Stimulated activated CD8-positive, alpha-beta memory T cell treated with anti-CD3 and anti-CD28 coated beads, Interleukin-15, amount 100 ng/mL, for 48 hours (primary cell): ENCODE data around the gene AOC2.

Experiments used
- DNase-seq, 2 donors: peaks; one replicate each; pipeline ENCODE4 v3.0.0-alpha.2; 2020; ENCODE audit warnings: low read depth in 2 of 2

AOC2 gene

GRCh38 chr17:42844271-42844670 lies at the start of gene AOC2:
TSS of gene AOC2 (plus strand) at chr17:42844580. CDS start at chr17:42844627, 47 bp downstream.
- DNase-seq, result no peak

- no peak for DNase-seq
These were observed 49.3 kb upstream of the AOC2 start for GRCh38 chr17:42795061-42795460.

DNA sequence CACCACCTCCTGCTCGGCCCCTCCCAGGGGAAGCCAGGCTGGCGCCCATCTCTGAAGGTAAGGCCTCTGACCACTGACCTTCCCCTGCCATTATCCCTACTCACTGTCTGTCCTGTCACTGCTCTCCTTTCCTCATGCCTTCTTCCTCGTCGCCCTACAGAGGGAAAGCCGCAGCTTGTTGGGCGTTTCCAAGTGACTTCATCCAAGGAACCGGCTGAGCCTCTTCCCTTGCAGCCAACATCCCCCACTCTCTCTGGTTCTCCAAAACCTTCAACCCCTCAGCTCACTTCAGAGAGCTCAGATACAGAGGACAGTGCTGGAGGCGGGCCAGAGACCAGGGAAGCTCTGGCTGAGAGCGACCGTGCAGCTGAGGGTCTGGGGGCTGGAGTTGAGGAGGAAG lies 48.9 kb upstream of the AOC2 start:
- DNase-seq, result no peak

DNA sequence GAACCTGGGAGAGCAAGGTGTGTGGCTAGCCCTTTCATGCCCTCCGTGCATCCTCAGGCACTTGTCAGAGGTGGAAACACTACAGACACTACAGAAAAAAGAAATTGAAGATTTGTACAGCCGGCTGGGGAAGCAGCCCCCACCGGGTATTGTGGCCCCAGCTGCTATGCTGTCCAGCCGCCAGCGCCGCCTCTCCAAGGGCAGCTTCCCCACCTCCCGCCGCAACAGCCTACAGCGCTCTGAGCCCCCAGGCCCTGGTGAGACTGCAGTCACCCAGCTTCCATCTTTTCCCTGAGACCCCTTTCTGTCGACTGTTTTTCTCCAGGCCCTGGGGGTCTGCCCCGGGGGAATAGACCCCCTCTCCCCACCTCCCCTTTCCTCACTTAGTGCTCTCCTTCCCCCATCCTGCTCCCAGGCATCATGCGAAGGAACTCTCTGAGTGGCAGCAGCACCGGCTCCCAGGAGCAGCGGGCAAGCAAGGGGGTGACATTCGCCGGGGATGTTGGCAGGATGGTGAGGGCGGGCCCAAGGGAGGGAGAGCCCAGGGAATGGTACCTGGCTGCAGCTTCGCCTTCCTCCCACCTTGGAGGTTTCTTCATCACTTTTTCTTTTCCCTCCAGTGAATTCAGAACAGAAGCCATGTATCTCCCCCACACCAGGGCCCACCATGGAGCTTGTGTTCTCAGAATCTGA lies 48.2 kb upstream of the AOC2 start:
- DNase-seq, result no peak

DNA sequence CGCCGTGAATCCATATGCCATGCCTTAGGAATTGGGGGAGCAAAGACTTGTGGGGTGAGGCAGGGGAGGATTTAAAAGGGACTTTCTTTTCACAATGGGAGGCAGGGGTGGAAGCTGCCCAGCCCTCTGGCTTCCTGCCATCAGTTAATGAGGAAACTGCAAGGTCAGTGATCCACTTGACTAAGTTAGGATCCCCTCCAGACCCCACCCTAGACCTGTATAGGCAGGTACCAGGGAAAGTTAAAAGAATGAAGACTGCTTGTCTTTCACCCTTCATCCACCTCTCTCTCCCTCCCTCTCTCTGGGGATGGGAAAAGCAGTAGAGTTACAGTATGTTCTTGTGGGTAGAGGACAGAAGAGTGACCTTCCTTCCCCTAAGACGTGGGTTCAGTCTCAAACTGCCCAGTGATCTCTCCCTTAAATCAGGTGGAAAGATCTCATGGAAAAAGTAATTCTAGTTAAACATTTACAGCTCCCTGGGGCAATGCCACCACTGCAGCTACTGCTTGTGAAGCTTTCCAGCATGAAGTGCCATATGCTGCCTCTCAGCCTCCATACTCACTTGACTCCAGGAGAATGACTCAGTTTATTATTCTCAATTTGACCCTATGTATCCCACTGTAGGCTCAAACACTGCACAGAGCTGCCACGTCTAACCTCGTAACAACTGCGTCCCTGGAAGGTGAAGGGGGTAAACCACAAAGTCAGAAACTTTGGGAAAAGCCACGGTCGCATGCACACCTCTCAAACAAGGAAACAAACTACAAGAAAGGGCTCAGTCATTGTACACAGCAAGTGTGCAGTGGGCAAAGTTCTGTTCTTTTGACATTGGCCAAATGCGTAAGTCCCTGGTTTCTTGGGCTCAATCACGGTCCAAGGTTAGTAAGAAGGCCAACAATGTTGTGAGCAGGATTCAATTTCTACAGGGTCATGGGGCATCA lies 47.0 kb upstream of the AOC2 start:
- DNase-seq, result no peak

GRCh38 chr17:42798011-42798382 lies 46.4 kb upstream of the AOC2 start:
- DNase-seq, result no peak

DNA sequence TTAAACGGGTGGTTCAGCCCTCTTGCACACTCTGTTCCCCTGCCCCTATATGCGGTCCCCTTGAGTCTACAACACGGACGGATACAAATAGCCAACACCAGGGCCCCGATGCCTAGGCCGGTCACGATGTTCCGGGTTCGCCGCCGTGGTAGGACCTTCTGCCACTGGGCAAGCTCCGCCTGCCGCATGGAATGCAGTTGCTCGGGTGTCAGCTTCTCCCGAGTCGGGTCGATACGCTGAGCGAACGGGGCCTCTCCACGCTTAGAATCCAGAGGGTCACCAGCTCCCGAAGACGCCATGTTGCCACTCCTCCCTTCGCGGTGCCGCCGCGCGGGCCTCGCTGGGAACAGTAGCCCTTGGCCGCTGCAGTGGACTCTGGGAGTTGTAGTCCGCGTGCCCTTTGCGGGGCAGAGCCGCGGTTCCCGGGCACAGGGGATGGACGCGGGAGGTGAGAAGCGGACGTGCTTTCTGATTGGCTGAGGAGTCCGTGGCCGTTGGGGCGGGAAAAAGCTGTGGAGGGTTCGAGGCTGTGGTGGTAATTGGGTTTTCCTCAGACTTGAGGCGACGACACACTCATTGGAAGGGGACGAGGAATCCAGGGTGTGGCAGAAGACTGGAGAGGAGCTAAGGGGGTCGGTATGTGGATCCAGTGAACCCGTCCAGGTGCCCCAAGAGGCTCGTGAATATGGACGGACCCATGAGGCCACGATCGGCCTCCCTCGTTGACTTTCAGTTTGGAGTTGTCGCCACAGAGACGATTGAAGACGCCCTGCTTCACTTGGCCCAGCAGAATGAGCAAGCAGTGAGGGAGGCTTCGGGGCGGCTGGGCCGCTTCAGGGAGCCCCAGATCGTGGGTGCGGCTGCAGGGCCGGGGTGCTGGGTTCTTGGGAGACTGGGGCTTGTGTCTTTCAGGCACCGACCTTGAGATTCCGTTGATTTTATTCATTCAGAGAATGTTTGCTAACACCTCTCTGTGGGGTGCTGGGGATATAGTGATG lies 45.7 kb upstream of the AOC2 start, which contains the start of the genes CNTD1 and COA3:
Gene CNTD1, plus strand, starts transcription at position 479 of the 998 bp plus-strand sequence. Its CDS starts 207 bp downstream, at position 686.
Gene COA3, minus strand, starts transcription at position 322 of the 998 bp plus-strand sequence. Its CDS starts 23 bp downstream, at position 299.
- DNase-seq, result peak; percentile 74 to 79

- no peak for DNase-seq
These were observed 41.1 kb upstream of the AOC2 start for GRCh38 chr17:42803074-42803883.

DNA sequence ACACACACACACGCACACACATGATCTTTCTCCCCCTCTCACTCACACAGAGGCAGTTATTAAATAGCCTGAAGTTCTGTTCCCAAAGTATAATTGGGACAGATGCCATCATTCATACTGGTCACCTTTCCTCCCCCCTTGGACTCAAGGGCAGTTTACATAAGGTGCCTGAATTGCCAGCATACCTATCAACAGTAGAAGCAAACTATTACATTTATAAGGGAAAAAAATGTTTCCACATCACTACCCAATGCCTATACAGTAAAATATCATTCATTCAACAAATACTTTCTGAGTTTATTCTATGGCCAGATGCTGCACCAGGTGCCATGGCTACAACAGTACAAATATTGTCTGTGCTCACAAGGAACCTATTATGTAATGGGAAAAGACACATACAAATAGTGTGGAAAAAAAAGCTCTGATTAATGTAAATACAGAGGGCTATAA lies 39.4 kb upstream of the AOC2 start:
- no peak for DNase-seq

DNA sequence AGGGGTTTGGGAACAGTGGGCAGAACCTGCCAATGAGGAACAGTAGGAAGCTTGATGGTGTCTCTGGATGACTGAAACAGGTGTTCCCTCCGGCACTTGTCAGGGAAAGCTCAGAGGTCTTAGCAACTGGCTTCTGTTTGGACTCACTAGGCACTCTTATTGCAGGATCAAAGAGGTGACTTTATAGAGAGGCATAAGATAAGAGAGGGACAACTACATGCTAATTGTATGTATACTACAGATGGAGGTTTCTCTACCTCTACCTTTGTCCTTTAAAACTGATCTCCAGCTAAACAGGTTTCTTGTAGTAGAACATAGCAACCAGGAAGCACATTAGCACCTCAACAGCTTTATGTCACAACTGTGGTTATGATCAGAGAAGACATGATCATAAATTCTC lies 38.1 kb upstream of the AOC2 start:
- no peak for DNase-seq

- DNase-seq, result no peak
These were observed 35.1 kb upstream of the AOC2 start for GRCh38 chr17:42809250-42809649.

DNA sequence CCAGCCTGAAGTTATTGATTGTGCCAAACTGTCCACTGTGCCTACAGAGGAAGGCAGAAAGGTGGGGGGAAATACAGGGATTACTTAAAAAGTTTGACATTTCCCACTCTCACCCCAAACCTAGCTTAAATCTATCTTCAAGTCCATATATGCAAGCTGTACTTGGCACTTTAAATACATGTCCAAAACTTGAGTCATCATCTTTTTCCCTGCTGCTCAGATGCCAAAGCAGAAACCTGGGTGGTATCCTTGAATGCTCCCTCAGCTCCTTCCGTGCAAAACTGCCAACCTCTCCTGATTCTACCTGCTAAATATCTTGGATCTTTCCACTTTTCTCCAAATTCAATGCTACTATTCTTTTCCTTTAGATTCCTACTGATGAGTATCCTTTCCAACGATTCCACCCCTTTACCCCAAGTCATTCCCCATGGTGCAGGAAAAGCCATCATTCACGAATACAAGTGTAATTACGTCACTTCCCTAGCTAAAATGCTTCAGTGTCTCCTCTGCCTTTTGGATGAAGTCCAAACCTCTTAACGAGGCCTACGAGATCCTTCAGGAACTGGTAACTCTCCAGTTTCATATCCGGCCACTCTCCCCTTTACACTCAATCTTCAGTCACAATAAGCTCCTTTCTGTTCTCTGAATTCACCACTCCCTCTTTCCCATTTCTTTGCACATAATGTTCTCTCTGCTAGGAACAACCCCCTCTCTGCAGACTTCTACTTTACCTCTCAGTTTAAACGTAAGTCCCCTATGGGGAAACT lies 29.6 kb upstream of the AOC2 start:
- DNase-seq, result no peak

DNA sequence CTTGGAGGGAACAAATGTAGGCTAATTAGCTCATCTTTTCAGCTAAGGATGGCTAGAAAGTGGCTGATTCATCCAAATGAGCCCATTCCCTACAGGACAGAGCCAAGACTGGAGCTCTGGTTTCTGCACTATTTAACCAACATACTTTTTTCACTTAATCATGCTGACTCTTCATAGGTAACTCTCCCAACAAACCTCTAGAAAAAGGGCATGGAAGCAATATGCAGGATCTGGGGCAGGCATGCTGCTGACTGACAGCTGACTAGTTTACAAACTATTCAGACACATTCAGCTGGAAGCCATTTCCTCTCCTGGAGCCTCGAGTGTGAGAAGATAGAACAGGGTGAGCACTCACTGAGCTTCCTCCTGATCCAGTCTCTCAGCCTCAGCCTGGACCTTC lies 26.5 kb upstream of the AOC2 start:
- no peak for DNase-seq

GRCh38 chr17:42818379-42818778 lies 26.0 kb upstream of the AOC2 start:
- no peak for DNase-seq

DNA sequence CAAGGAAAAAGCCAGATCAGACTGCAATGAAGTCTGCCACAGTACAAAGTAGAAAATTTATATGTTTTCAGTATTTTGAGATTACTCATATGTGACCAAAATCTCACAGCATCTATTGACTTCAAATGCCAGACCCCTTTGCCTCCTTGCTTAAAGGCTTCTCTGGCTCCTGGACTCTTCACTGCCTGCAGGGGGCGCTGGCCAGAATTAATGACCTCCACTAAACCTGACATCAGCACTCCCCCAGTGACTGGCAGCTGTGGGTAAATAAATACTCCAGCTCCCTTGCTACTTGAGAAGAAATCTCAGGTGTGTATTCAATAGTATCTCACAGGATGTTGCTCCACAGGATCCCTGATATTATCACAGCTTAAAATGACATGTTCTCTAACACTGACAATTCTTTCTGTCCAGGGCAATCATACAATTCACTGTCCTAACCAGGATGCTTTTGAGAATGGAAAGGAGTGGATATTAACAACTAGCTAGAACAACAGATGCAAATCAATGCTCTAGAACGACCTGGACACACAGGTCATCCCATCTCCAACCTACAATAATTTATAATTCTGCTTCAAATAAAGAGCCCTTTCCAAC lies 24.3 kb upstream of the AOC2 start:
- DNase-seq, result peak; percentile 44 to 47

- DNase-seq, result no peak
These were observed 23.2 kb upstream of the AOC2 start for GRCh38 chr17:42821176-42821575.

GRCh38 chr17:42827472-42827871 lies 16.9 kb upstream of the AOC2 start:
- no peak for DNase-seq

GRCh38 chr17:42830971-42831370 lies 13.4 kb upstream of the AOC2 start:
- DNase-seq, result no peak

GRCh38 chr17:42832213-42832933 lies 12.0 kb upstream of the AOC2 start:
- DNase-seq, result no peak
